Osteoblast (primary cell): ENCODE data around the gene STX11. TPM values are rescaled to one million over a fixed set of nuclear protein-coding genes. Genes with fewer than 3 reads are reported as not detected.

Experiments
- DNase-seq: peaks from one replicate; pipeline ENCODE4 v3.0.0; 2011; ENCODE audit warnings: low spot score, mixed read lengths; ENCODE audit not compliant: insufficient read length; ENCODE audit errors: missing footprints
- H2AFZ ChIP-seq: 2 replicates; pipeline ENCODE4 v1.6.0; 2011; ENCODE audit warnings: mild to moderate bottlenecking, low read length
- H3K27ac ChIP-seq: 2 replicates; pipeline ENCODE4 v1.5.1; 2011; ENCODE audit warnings: mild to moderate bottlenecking, low read depth, low read length, moderate library complexity
- H3K27me3 ChIP-seq: 2 replicates; pipeline ENCODE4 v1.6.0; 2012; ENCODE audit warnings: mild to moderate bottlenecking, control low read depth, inconsistent platforms, low read length, moderate library complexity; ENCODE audit not compliant: insufficient read depth
- H3K36me3 ChIP-seq: 2 replicates; pipeline ENCODE4 v1.5.1; 2011; ENCODE audit warnings: mild to moderate bottlenecking, low read length, control low read depth, moderate library complexity; ENCODE audit not compliant: insufficient read depth
- H3K4me1 ChIP-seq: 2 replicates; pipeline ENCODE4 v1.5.1; 2011; ENCODE audit warnings: mild to moderate bottlenecking, low read length, control low read depth, moderate library complexity; ENCODE audit not compliant: insufficient read depth
- H3K4me2 ChIP-seq: 2 replicates; pipeline ENCODE4 v1.6.0; 2011; ENCODE audit warnings: mild to moderate bottlenecking, low read length; ENCODE audit not compliant: insufficient read depth
- H3K4me3 ChIP-seq: fragments of 200-600 bp; sonication (generic); 3 replicates; pipeline ENCODE4 v1.5.1; 2012; ENCODE audit warnings: mild to moderate bottlenecking, low read length, inconsistent platforms; ENCODE audit not compliant: insufficient read depth
- H3K79me2 ChIP-seq: 2 replicates; pipeline ENCODE4 v1.6.0; 2012; ENCODE audit warnings: mild to moderate bottlenecking, low read length, control low read depth, inconsistent platforms; ENCODE audit not compliant: insufficient read depth
- H3K9me3 ChIP-seq: 2 replicates; pipeline ENCODE4 v1.5.1; 2011; ENCODE audit warnings: low read depth, low read length, control low read depth
- H4K20me1 ChIP-seq: 2 replicates; pipeline ENCODE4 v1.6.0; 2012; ENCODE audit warnings: mild to moderate bottlenecking, low read length, control low read depth; ENCODE audit not compliant: insufficient read depth
- CTCF ChIP-seq: IDR thresholded peaks from 2 replicates; pipeline ENCODE4 v1.5.1; 2011; ENCODE audit warnings: mild to moderate bottlenecking, low read depth, low read length, moderate library complexity; ENCODE audit errors: extremely low read depth
- total RNA-seq: library from RNA; depleted of rRNA; stranded (reverse); fragments of >200 nt; gene quantifications from 2 replicates; pipeline ENCODE4 v1.2.3, GENCODE V29; 2012

Gene STX11
- total RNA-seq, 1 donor: 0.36 TPM

DNA sequence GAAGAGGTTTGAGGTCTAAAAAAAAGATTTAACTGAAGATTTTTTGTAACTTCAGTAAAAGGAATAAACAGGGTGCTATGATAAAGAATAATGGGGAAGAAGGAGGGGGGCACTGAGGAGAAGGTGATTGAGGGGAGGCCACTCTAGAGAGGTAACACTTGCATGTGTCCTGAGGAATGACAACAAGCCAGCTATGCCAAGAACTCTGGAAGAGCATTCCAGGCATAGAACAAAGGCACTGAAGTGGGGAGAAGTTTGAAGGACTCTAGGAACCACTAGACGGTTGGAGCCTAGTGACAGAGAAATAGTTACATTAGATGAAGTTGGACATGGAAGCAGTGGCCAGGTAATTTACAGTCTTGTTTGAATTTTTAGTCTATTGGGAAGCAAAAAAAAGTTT is 44.1 kb upstream of the STX11 start:
- H2AFZ ChIP-seq: no peak overlapping the region
- no peak overlapping the region for H3K4me2 ChIP-seq
- no peak for DNase-seq
- TF ChIP-seq CTCF: no peak
- no peak overlapping the region for H3K27ac ChIP-seq
- no peaks in the 10 kb centered on the region for H3K27me3 ChIP-seq
- no peaks in the 10 kb centered on the region for H4K20me1 ChIP-seq
- no peaks in the 10 kb centered on the region for H3K36me3 ChIP-seq
- H3K79me2 ChIP-seq: no peaks in the 10 kb centered on the region
- H3K4me1 ChIP-seq: no peaks in the 10 kb centered on the region
- no peak overlapping the region for H3K4me3 ChIP-seq
- no peaks in the 10 kb centered on the region for H3K9me3 ChIP-seq

DNA sequence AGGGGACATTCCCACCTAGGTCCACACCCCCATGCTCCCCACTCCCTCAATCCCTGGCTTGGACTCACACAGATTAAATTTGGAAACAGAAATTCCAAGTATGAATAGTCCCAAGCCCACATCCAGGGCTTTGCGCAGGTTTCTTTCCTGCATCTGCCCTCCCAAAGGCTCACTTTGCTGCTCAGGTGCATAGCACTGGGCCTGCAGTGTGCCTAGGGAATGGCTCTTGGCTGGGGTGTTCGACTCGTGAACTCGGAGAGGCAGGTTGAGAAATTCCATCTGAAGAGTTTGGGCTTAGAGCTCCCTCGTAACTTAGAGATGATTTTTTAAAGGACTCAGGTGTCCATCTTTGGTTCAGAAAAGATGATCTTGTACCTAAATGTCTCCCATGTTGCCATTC is 40.1 kb upstream of the STX11 start:
- H3K4me3 ChIP-seq: no peak overlapping the region
- no peak for DNase-seq
- no peaks in the 10 kb centered on the region for H3K36me3 ChIP-seq
- H3K27me3 ChIP-seq: no peaks in the 10 kb centered on the region
- no peak overlapping the region for H3K27ac ChIP-seq
- no peak overlapping the region for H3K4me2 ChIP-seq
- H3K9me3 ChIP-seq: no peaks in the 10 kb centered on the region
- no peaks in the 10 kb centered on the region for H3K4me1 ChIP-seq
- H2AFZ ChIP-seq: no peak overlapping the region
- TF ChIP-seq CTCF: no peak
- H3K79me2 ChIP-seq: no peaks in the 10 kb centered on the region
- H4K20me1 ChIP-seq: no peaks in the 10 kb centered on the region

- H4K20me1 ChIP-seq: no peaks in the 10 kb centered on the region
- H3K36me3 ChIP-seq: no peaks in the 10 kb centered on the region
- H2AFZ ChIP-seq: no peak overlapping the region
- no peak overlapping the region for H3K27ac ChIP-seq
- H3K9me3 ChIP-seq: no peaks in the 10 kb centered on the region
- H3K4me2 ChIP-seq: no peak overlapping the region
- no peak for TF ChIP-seq CTCF
- H3K79me2 ChIP-seq: no peaks in the 10 kb centered on the region
- peak; percentile 6 for DNase-seq
- no peaks in the 10 kb centered on the region for H3K27me3 ChIP-seq
- H3K4me1 ChIP-seq: no peaks in the 10 kb centered on the region
- H3K4me3 ChIP-seq: no peak overlapping the region
Measured at GRCh38 chr6:144113366-144113765, 37.0 kb upstream of the STX11 start.

- no peak overlapping the region for H3K4me2 ChIP-seq
- no peaks in the 10 kb centered on the region for H3K27me3 ChIP-seq
- no peak overlapping the region for H3K27ac ChIP-seq
- no peaks in the 10 kb centered on the region for H4K20me1 ChIP-seq
- no peaks in the 10 kb centered on the region for H3K4me1 ChIP-seq
- H2AFZ ChIP-seq: no peak overlapping the region
- H3K79me2 ChIP-seq: no peaks in the 10 kb centered on the region
- TF ChIP-seq CTCF: no peak
- no peak for DNase-seq
- no peaks in the 10 kb centered on the region for H3K9me3 ChIP-seq
- no peak overlapping the region for H3K4me3 ChIP-seq
- no peaks in the 10 kb centered on the region for H3K36me3 ChIP-seq
Measured at GRCh38 chr6:144115219-144115618, 35.1 kb upstream of the STX11 start.
